Activated CD4-positive, alpha-beta T cell treated with anti-CD3 and anti-CD28 coated beads, Interleukin-2, amount 10 ng/mL, durations not matched to agents 7 days and 5 days (primary cell): ENCODE measurements around the gene CCDC142. TPM values are rescaled to one million over a fixed set of nuclear protein-coding genes. Genes with fewer than 3 reads are reported as not detected.

Experiments
- CTCF ChIA-PET: fragments of 350-600 bp; sonication (Branson Sonifier 250); formaldehyde crosslinking; loops from one replicate; lab custom pipeline; 2021; ENCODE audit warnings: antibody characterized with exemption; lab: Charles Lee
- POLR2A ChIA-PET: fragments of 350-600 bp; sonication (Branson Sonifier 250); formaldehyde crosslinking; loops from one replicate; lab custom pipeline; 2021; ENCODE audit warnings: antibody characterized with exemption; lab: Charles Lee
- DNase-seq: peaks from one replicate; pipeline ENCODE4 v3.0.0-alpha.2; 2020
- H3K27ac Mint-ChIP-seq: one replicate; pipeline ENCODE4 v1.8.0; 2021; ENCODE audit warnings: mild to moderate bottlenecking, moderate library complexity, mixed read lengths
- H3K27me3 Mint-ChIP-seq: one replicate; pipeline ENCODE4 v1.8.0; 2021; ENCODE audit warnings: mixed read lengths
- H3K36me3 Mint-ChIP-seq: one replicate; pipeline ENCODE4 v1.8.0; 2021; ENCODE audit warnings: low read depth, mixed read lengths
- H3K4me1 Mint-ChIP-seq: one replicate; pipeline ENCODE4 v1.8.0; 2021; ENCODE audit warnings: mixed read lengths
- H3K4me3 Mint-ChIP-seq: one replicate; pipeline ENCODE4 v1.8.0; 2021; ENCODE audit warnings: mild to moderate bottlenecking, moderate library complexity, mixed read lengths
- H3K9me3 Mint-ChIP-seq: one replicate; pipeline ENCODE4 v1.8.0; 2021; ENCODE audit warnings: mixed read lengths
- total RNA-seq, 2 experiments: library from RNA; stranded (reverse); gene quantifications; one replicate each; pipeline ENCODE4 v1.2.3, GENCODE V29; 2021

Gene CCDC142
- total RNA-seq: 10 to 100 TPM; 26.8 to 27.1 TPM

GRCh38 chr2:74482801-74483674 is at the start of gene CCDC142, which contains the start of gene TTC31:
CCDC142 (minus strand) TSS chr2:74482998; CDS start chr2:74482837, 161 bp downstream.
TTC31 (plus strand) TSS chr2:74483081; CDS start chr2:74483096, 15 bp downstream.
- Mint-ChIP-seq H3K27me3 (no peaks in the 10 kb centered on the region), H3K9me3 (no peaks in the 10 kb centered on the region), H3K4me3 (peak within 1 kb of the TSS; percentile 99), H3K36me3 (peaks cover 31% of the 10 kb centered on the region), H3K27ac (peak within 1 kb of the TSS; percentile 99), H3K4me1 (peaks cover 40% of the 10 kb centered on the region)
- ChIA-PET POLR2A (interaction anchor here (1.2 kb wide), 1 partner anchor 24 kb away, joined by 3 read pairs; the partner anchor contains the start of gene PCGF1), CTCF (interaction anchor here (0.7 to 6.0 kb wide), 27 partner anchors 9 to 106 kb away, joined by 3 to 66 read pairs (median 5); partner anchors contain the start of genes AUP1, DQX1, HTRA2 and INO80B)
- peak; percentile 96 for DNase-seq

GRCh38 chr2:74532222-74532621 is 49.4 kb upstream of the CCDC142 start:
- peak overlapping the region; percentile 65 for H3K27ac Mint-ChIP-seq
- no peaks in the 10 kb centered on the region for H3K9me3 Mint-ChIP-seq
- CTCF ChIA-PET: interaction anchor here (0.9 to 3.6 kb wide), 23 partner anchors 10 to 197 kb away, joined by 3 to 22 read pairs (median 4); partner anchors contain the start of genes CCDC142, MOGS, MRPL53 and TTC31
- H3K4me3 Mint-ChIP-seq: peak overlapping the region; percentile 98
- peaks cover 32% of the 10 kb centered on the region for H3K36me3 Mint-ChIP-seq
- H3K27me3 Mint-ChIP-seq: peaks cover under 1% of the 10 kb centered on the region
- POLR2A ChIA-PET: no interaction called here
- DNase-seq: peak; percentile 60
- H3K4me1 Mint-ChIP-seq: peaks cover 42% of the 10 kb centered on the region

GRCh38 chr2:74531666-74532065 is 48.9 kb upstream of the CCDC142 start:
- Mint-ChIP-seq H3K27me3 (no peaks in the 10 kb centered on the region), H3K9me3 (peaks cover 3% of the 10 kb centered on the region), H3K27ac (peak overlapping the region; percentile 65), H3K4me3 (peak overlapping the region; percentile 98), H3K36me3 (peaks cover 38% of the 10 kb centered on the region), H3K4me1 (peaks cover 47% of the 10 kb centered on the region)
- ChIA-PET POLR2A (no interaction called here), CTCF (interaction anchor here (0.9 to 3.6 kb wide), 23 partner anchors 10 to 197 kb away, joined by 3 to 22 read pairs (median 4); partner anchors contain the start of genes CCDC142, MOGS, MRPL53 and TTC31)
- no peak for DNase-seq

DNA sequence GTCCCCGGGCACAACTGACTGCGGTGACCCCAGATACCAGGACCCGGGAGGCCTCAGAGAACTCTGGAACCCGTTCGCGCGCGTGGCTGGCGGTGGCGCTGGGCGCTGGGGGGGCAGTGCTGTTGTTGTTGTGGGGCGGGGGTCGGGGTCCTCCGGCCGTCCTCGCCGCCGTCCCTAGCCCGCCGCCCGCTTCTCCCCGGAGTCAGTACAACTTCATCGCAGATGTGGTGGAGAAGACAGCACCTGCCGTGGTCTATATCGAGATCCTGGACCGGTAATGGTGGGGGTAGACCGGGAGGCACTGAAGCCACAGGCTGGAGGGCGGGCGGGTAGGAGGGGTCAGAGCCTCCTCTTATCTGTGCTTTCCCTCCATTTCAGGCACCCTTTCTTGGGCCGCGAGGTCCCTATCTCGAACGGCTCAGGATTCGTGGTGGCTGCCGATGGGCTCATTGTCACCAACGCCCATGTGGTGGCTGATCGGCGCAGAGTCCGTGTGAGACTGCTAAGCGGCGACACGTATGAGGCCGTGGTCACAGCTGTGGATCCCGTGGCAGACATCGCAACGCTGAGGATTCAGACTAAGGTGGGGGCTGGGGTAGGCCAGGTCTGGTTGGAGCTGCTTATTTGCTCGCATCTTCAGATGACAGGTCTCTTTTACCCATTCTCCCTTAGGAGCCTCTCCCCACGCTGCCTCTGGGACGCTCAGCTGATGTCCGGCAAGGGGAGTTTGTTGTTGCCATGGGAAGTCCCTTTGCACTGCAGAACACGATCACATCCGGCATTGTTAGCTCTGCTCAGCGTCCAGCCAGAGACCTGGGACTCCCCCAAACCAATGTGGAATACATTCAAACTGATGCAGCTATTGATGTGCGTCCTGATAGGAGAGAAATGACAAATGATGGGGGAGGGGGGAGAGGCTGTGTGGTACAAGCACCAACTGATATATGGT is 47.7 kb upstream of the CCDC142 start:
- Mint-ChIP-seq H3K4me3 (peak overlapping the region; percentile 98), H3K4me1 (peaks cover 57% of the 10 kb centered on the region), H3K9me3 (peaks cover 5% of the 10 kb centered on the region), H3K27ac (peak overlapping the region; percentile 97), H3K27me3 (no peaks in the 10 kb centered on the region), H3K36me3 (peaks cover 47% of the 10 kb centered on the region)
- ChIA-PET CTCF (interaction anchor here (0.8 to 3.6 kb wide), 23 partner anchors 8 to 281 kb away, joined by 3 to 22 read pairs (median 3); partner anchors contain the start of genes CCDC142, MOGS, TTC31 and WBP1), POLR2A (no interaction called here)
- peak; percentile 49 for DNase-seq

DNA sequence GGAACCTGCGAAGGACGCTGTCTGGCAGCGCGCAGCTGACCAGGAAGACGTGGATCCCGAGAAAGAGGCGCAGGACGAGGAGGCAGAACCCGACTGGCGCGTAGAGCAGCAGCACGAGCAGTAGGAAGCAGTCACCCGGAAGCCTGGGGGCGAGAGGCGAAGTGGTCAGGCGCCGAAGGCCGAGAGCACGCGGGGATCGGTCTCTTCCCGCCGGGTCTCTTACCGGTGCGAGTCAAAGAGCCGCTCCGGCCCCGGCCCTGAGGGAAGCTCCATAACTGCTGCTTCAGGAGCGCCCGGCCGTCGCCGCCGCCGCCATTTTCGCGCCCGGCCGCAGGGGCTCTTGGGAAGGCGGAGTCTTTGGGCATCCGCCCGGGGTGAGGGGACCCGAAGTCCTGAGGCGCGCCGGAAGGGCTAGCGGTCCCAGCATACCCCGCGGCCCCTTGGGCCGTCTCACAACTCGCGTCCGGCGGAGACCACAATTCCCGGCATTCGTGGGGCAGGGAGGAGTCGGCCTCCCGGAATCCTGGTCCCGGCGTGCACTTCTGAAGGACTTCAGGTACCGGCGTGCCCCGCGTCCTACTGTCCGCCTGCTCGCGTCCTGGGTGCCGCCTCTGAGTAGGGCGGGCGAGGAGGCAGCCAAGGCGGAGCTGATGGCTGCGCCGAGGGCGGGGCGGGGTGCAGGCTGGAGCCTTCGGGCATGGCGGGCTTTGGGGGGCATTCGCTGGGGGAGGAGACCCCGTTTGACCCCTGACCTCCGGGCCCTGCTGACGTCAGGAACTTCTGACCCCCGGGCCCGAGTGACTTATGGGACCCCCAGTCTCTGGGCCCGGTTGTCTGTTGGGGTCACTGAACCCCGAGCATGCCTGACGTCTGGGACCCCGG is 46.8 kb upstream of the CCDC142 start, which contains the start of the genes AUP1 and HTRA2:
TSS of gene AUP1 (minus strand) at position 350 of the 882 bp plus-strand sequence. CDS start at position 273, 77 bp downstream.
TSS of gene HTRA2 (plus strand) at position 577 of the 882 bp plus-strand sequence. CDS start at position 651, 74 bp downstream.
- Mint-ChIP-seq H3K4me3 (peak within 1 kb of the TSS; percentile 98), H3K36me3 (peaks cover 47% of the 10 kb centered on the region), H3K27me3 (no peaks in the 10 kb centered on the region), H3K4me1 (peaks cover 57% of the 10 kb centered on the region), H3K9me3 (peaks cover 5% of the 10 kb centered on the region), H3K27ac (peak within 1 kb of the TSS; percentile 97)
- POLR2A ChIA-PET: interaction anchor here (0.6 to 0.8 kb wide), 3 partner anchors 44 to 139 kb away, joined by 3 to 5 read pairs (median 3); partner anchors contain the start of gene INO80B
- CTCF ChIA-PET: interaction anchor here (0.5 to 3.6 kb wide), 23 partner anchors 9 to 280 kb away, joined by 3 to 16 read pairs (median 3); partner anchors contain the start of genes CCDC142, TTC31 and WBP1
- peak; percentile 92 for DNase-seq

DNA sequence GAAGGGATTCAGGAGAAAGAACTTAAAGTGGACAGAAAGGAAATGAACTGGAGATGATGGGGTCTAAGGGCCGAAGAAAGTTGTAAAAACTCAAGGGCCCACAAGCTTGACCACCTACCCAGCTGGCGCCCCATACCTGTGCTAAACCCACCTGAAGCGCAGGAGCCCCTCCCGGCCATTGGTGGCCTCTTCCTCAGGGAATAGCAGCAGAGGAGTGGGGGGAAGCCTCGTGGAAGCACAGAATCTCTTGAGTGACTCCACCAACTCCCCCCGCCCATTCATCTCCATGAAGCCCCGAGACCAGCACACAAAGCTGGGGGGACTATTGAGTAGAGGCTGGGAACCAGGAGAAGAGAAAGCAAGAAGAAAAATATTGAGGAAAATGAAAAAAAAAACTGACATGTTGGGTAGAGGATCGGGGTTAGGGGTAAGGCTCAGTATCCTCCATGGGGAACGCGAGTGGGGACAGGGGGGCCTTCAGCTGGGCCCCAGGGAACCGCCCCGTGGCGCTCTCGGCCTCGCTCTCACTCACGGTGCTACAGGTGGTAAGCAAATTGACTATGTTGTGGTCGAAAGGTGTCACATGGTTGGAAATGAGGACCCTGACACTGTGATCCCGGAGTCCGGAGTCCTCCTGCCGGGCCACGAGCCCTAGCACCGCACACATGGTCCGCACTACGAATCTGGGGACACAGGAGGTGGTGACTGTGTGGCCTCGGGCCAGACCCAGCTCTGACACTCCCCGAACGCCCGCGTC is 46.0 kb upstream of the CCDC142 start:
- Mint-ChIP-seq H3K4me1 (peaks cover 57% of the 10 kb centered on the region), H3K9me3 (peaks cover 5% of the 10 kb centered on the region), H3K27me3 (no peaks in the 10 kb centered on the region), H3K4me3 (peak overlapping the region; percentile 98), H3K36me3 (peaks cover 47% of the 10 kb centered on the region), H3K27ac (peak overlapping the region; percentile 97)
- no peak for DNase-seq
- CTCF ChIA-PET: interaction anchor here (0.5 to 2.7 kb wide), 15 partner anchors 8 to 279 kb away, joined by 3 to 8 read pairs (median 3); partner anchors contain the start of genes CCDC142 and TTC31
- POLR2A ChIA-PET: interaction anchor here (0.8 kb wide), 1 partner anchor 138 kb away, joined by 5 read pairs; no protein-coding TSS in a partner anchor

DNA sequence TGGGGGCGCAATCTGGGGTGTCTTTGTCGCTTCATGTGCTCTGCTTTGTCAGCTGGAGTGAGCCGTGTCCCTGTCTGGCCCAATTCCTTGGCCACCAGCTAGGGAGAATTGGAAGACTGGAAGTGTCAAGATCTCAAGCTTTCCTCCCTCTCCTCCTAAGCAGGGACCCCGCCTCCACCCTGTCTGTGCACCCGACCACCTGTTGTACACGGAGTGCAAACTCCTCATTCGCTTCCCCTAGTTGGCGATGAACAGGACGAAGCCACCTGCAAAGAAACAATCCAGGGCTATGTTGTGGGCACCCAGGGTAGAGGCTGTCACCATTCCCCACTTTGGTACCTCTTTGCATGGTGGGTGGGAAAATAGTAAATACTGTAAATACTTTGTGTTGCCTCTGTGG is 44.9 kb upstream of the CCDC142 start:
- peaks cover 47% of the 10 kb centered on the region for H3K36me3 Mint-ChIP-seq
- ChIA-PET POLR2A (no interaction called here), CTCF (interaction anchor here (1.0 to 2.2 kb wide), 3 partner anchors 10 to 57 kb away, joined by 3 to 6 read pairs (median 5); no protein-coding TSS in a partner anchor)
- no peak for DNase-seq
- peak overlapping the region; percentile 98 for H3K4me3 Mint-ChIP-seq
- peaks cover 56% of the 10 kb centered on the region for H3K4me1 Mint-ChIP-seq
- no peaks in the 10 kb centered on the region for H3K27me3 Mint-ChIP-seq
- H3K9me3 Mint-ChIP-seq: peaks cover 5% of the 10 kb centered on the region
- H3K27ac Mint-ChIP-seq: peak overlapping the region; percentile 97

DNA sequence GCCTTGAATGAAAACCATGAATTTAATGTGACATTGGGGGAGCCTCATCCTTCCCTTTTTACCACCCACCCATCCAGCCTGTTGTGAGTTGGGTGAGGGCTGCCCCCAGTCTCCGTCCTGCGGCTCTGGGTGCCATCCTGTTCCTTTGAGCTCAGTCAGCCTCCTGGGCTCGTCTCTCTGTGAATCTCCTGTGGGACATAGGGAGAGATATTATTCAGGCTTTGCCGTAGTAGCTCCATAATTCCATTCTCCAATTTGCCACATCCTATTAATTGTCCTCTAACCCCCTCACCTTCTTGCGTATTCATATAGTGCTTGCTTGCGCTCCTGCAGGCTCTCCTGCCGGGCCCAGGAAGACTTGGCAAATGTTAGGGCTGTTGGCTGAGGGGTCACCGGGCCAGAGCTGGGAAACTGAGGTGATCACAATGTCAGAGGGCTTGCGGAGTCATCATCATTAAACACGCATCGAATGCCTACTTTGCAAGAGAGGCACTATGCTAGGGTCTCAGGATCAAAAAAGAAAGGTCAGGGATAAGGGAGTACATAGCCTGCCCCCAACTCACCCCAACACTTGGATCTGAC is 43.9 kb upstream of the CCDC142 start:
- peaks cover 39% of the 10 kb centered on the region for H3K36me3 Mint-ChIP-seq
- no peak overlapping the region for H3K4me3 Mint-ChIP-seq
- ChIA-PET CTCF (interaction anchor here (0.6 to 2.2 kb wide), 7 partner anchors 9 to 230 kb away, joined by 3 to 6 read pairs (median 4); partner anchors contain the start of genes CCDC142 and TTC31), POLR2A (no interaction called here)
- H3K9me3 Mint-ChIP-seq: peaks cover 5% of the 10 kb centered on the region
- DNase-seq: no peak
- peaks cover 5% of the 10 kb centered on the region for H3K27me3 Mint-ChIP-seq
- H3K4me1 Mint-ChIP-seq: peaks cover 47% of the 10 kb centered on the region
- H3K27ac Mint-ChIP-seq: no peak overlapping the region

GRCh38 chr2:74525717-74526648 is 43.2 kb upstream of the CCDC142 start, which contains the start of gene DQX1:
DQX1 (minus strand) TSS chr2:74526231; CDS start chr2:74525729, 502 bp downstream.
- peak; percentile 40 for DNase-seq
- ChIA-PET CTCF (interaction anchor here (0.6 to 2.2 kb wide), 6 partner anchors 8 to 230 kb away, joined by 3 to 6 read pairs (median 4); partner anchors contain the start of genes CCDC142 and TTC31), POLR2A (no interaction called here)
- peaks cover 5% of the 10 kb centered on the region for H3K9me3 Mint-ChIP-seq
- peaks cover 7% of the 10 kb centered on the region for H3K27me3 Mint-ChIP-seq
- no peak within 1 kb of the TSS for H3K27ac Mint-ChIP-seq
- H3K4me3 Mint-ChIP-seq: no peak within 1 kb of the TSS
- peaks cover 40% of the 10 kb centered on the region for H3K4me1 Mint-ChIP-seq
- H3K36me3 Mint-ChIP-seq: peaks cover 38% of the 10 kb centered on the region
